HG02678 (cell line): ENCODE measurements around the gene CCDC81.
"Not testable (repeated sequence)": the region's sequence is repeated elsewhere in the genome, so short reads cannot be mapped to it uniquely, and the experiment has no call there.

Experiments
- ATAC-seq: cut with Tn5 transposase; IDR thresholded peaks from one replicate; pipeline ENCODE4 v1.9.1; 2021; ENCODE audit warnings: mild to moderate bottlenecking, moderate library complexity; ENCODE audit not compliant: unreplicated experiment

CCDC81 gene

GRCh38 chr11:86374586-86374985 is at the start of gene CCDC81:
TSS of gene CCDC81 (plus strand) at chr11:86374887. CDS start at chr11:86375164, 277 bp downstream.
- ATAC-seq, result no peak

GRCh38 chr11:86335131-86335767 is 39.4 kb upstream of the CCDC81 start:
- no peak for ATAC-seq

GRCh38 chr11:86337227-86337626 is 37.5 kb upstream of the CCDC81 start:
- ATAC-seq, result no peak

GRCh38 chr11:86341382-86341781 is 33.3 kb upstream of the CCDC81 start:
- ATAC-seq, result no peak

GRCh38 chr11:86346513-86346912 is 28.2 kb upstream of the CCDC81 start:
- ATAC-seq, result no peak

GRCh38 chr11:86355256-86355655 is 19.4 kb upstream of the CCDC81 start:
- ATAC-seq, result no peak

- ATAC-seq, result not testable (repeated sequence)
These were observed 17.3 kb upstream of the CCDC81 start for GRCh38 chr11:86357412-86357811.

- ATAC-seq, result no peak
These were observed 16.0 kb upstream of the CCDC81 start for GRCh38 chr11:86358720-86359119.

GRCh38 chr11:86360775-86361395 is 13.8 kb upstream of the CCDC81 start:
- ATAC-seq, result no peak

- ATAC-seq, result no peak
These were observed 11.3 kb upstream of the CCDC81 start for GRCh38 chr11:86363424-86363823.

- no peak for ATAC-seq
These were observed 9.1 kb upstream of the CCDC81 start for GRCh38 chr11:86365546-86365945.

GRCh38 chr11:86369668-86370067 is 5.0 kb upstream of the CCDC81 start:
- ATAC-seq, result no peak

GRCh38 chr11:86370171-86370570 is 4.5 kb upstream of the CCDC81 start:
- no peak for ATAC-seq

- ATAC-seq, result no peak
These were observed 3.6 kb upstream of the CCDC81 start for GRCh38 chr11:86370922-86371594.

GRCh38 chr11:86372041-86372440 is 2.6 kb upstream of the CCDC81 start:
- no peak for ATAC-seq

GRCh38 chr11:86372586-86372985 is 2.1 kb upstream of the CCDC81 start:
- no peak for ATAC-seq

- no peak for ATAC-seq
These were observed 618 bp upstream of the CCDC81 start for GRCh38 chr11:86374069-86374468.

GRCh38 chr11:86377972-86378371 is 3.3 kb downstream of the CCDC81 start:
- no peak for ATAC-seq

GRCh38 chr11:86380295-86381059 is 5.8 kb downstream of the CCDC81 start:
- no peak for ATAC-seq

GRCh38 chr11:86383041-86383955 is 8.6 kb downstream of the CCDC81 start:
- ATAC-seq, result no peak
